SK-N-SH treated with all-trans-retinoic acid at 6 μM for 48 hours (cell line): ENCODE data around the gene PNKD.

ENCODE experiments used
- ATAC-seq: fragments of 200-7000 bp; cut with Tn5 transposase; 3 replicates; pipeline ENCODE4 v1.9.1; 2020; ENCODE audit warnings: mild to moderate bottlenecking, moderate library complexity
- ARNTL ChIP-seq: fragments of 450-650 bp; formaldehyde crosslinking; IDR thresholded peaks from 2 replicates; pipeline ENCODE4 v1.5.0; 2020; ENCODE audit warnings: low read depth, mild to moderate bottlenecking, moderate library complexity, borderline replicate concordance
- CSDC2 ChIP-seq: fragments of 250-450 bp; sonication (Bioruptor Pico); IDR thresholded peaks from 2 replicates; pipeline ENCODE4 v1.5.0; 2020; ENCODE audit warnings: mild to moderate bottlenecking, moderate library complexity
- CSRNP3 ChIP-seq: fragments of 250-450 bp; sonication (Bioruptor Pico); IDR thresholded peaks from 2 replicates; pipeline ENCODE4 v1.5.1; 2021; ENCODE audit warnings: mild to moderate bottlenecking, moderate library complexity
- ESRRG ChIP-seq: fragments of 250-450 bp; sonication (Bioruptor Pico); IDR thresholded peaks from 2 replicates; pipeline ENCODE4 v1.6.1; 2021; ENCODE audit warnings: mild to moderate bottlenecking
- GLIS3 ChIP-seq: fragments of 250-450 bp; sonication (Bioruptor Pico); IDR thresholded peaks from 2 replicates; pipeline ENCODE4 v1.5.0; 2020; ENCODE audit warnings: mild to moderate bottlenecking, moderate library complexity
- ISL1 ChIP-seq: fragments of 250-450 bp; sonication (Bioruptor Pico); IDR thresholded peaks from 2 replicates; pipeline ENCODE4 v2.1.2; 2022; ENCODE audit warnings: mild to moderate bottlenecking, moderate library complexity
- OSR1 ChIP-seq: fragments of 250-450 bp; sonication (Bioruptor Pico); IDR thresholded peaks from 2 replicates; pipeline ENCODE4 v1.8.0; 2022; ENCODE audit warnings: moderate library complexity, mild to moderate bottlenecking, inconsistent platforms
- PATZ1 ChIP-seq: fragments of 250-450 bp; sonication (Bioruptor Pico); IDR thresholded peaks from 2 replicates; pipeline ENCODE4 v1.8.0; 2020; ENCODE audit warnings: mild to moderate bottlenecking, moderate library complexity, borderline replicate concordance
- POU6F1 ChIP-seq: fragments of 250-450 bp; sonication (Bioruptor Pico); IDR thresholded peaks from 2 replicates; pipeline ENCODE4 v1.8.0; 2021; ENCODE audit warnings: low read depth, mild to moderate bottlenecking, moderate library complexity, borderline replicate concordance
- PPARA ChIP-seq: fragments of 250-450 bp; sonication (Bioruptor Pico); IDR thresholded peaks from 2 replicates; pipeline ENCODE4 v1.5.0; 2020; ENCODE audit warnings: mild to moderate bottlenecking, borderline replicate concordance
- RARB ChIP-seq: fragments of 250-450 bp; sonication (Bioruptor Pico); IDR thresholded peaks from 2 replicates; pipeline ENCODE4 v1.8.0; 2021; ENCODE audit warnings: mild to moderate bottlenecking, moderate library complexity
- SNAI2 ChIP-seq: fragments of 250-450 bp; sonication (Bioruptor Pico); IDR thresholded peaks from 2 replicates; pipeline ENCODE4 v1.5.0; 2020; ENCODE audit warnings: mild to moderate bottlenecking, moderate library complexity
- TOX ChIP-seq: fragments of 250-450 bp; sonication (Bioruptor Pico); IDR thresholded peaks from 2 replicates; pipeline ENCODE4 v1.8.0; 2021; ENCODE audit warnings: mild to moderate bottlenecking, moderate library complexity, borderline replicate concordance
- TSHZ2 ChIP-seq: fragments of 250-450 bp; sonication (Bioruptor Pico); IDR thresholded peaks from 2 replicates; pipeline ENCODE4 v1.5.0; 2020; ENCODE audit warnings: mild to moderate bottlenecking, moderate library complexity
- ZC3H10 ChIP-seq: fragments of 250-450 bp; sonication (Bioruptor Pico); IDR thresholded peaks from 2 replicates; pipeline ENCODE4 v1.5.1; 2021; ENCODE audit warnings: mild to moderate bottlenecking, moderate library complexity
- ZFP3 ChIP-seq: fragments of 250-450 bp; sonication (Bioruptor Pico); IDR thresholded peaks from 2 replicates; pipeline ENCODE4 v1.5.0; 2020; ENCODE audit warnings: mild to moderate bottlenecking, moderate library complexity
- ZFP30 ChIP-seq: fragments of 450-650 bp; formaldehyde crosslinking; IDR thresholded peaks from 2 replicates; pipeline ENCODE4 v1.5.0; 2022; ENCODE audit warnings: mild to moderate bottlenecking, moderate library complexity
- ZNF70 ChIP-seq: fragments of 450-650 bp; formaldehyde crosslinking; IDR thresholded peaks from 2 replicates; pipeline ENCODE4 v1.5.0; 2020; ENCODE audit warnings: mild to moderate bottlenecking, moderate library complexity

The PNKD gene

GRCh38 chr2:218357236-218358177 is 87.2 kb downstream of the PNKD start (continued):
- TF ChIP-seq PATZ1 = no peak
- no peak for TF ChIP-seq OSR1 (CRISPR knock-in tag)
- no peak for TF ChIP-seq ZNF70 (CRISPR knock-in tag)
- no peak for TF ChIP-seq ZFP30 (CRISPR knock-in tag)
- TF ChIP-seq ESRRG (CRISPR knock-in tag) = no peak

- ATAC-seq = no peak
- TF ChIP-seq PPARA (CRISPR knock-in tag) (no peak), CSRNP3 (CRISPR knock-in tag) (no peak), ESRRG (CRISPR knock-in tag) (no peak), ARNTL (no peak)
Measured at GRCh38 chr2:218360453-218360852, 90.1 kb downstream of the PNKD start.

- TF ChIP-seq GLIS3 (no peak), PATZ1 (no peak), ZFP30 (CRISPR knock-in tag) (no peak), ISL1 (CRISPR knock-in tag) (no peak), ZNF70 (CRISPR knock-in tag) (no peak), TSHZ2 (CRISPR knock-in tag) (no peak), CSDC2 (CRISPR knock-in tag) (no peak), ZC3H10 (CRISPR knock-in tag) (no peak), POU6F1 (CRISPR knock-in tag) (no peak), CSRNP3 (CRISPR knock-in tag) (no peak), RARB (CRISPR knock-in tag) (no peak), ARNTL (no peak), TOX (no peak), ESRRG (CRISPR knock-in tag) (no peak), ZFP3 (no peak), SNAI2 (no peak)
- no peak for ATAC-seq
Measured at GRCh38 chr2:218362606-218363005, 92.3 kb downstream of the PNKD start.
